DOHH2 (cell line): ENCODE measurements around the gene DNAJC5G.

Experiments
- EZH2phosphoT487 ChIP-seq: fragments of 200-600 bp; sonication (generic); IDR thresholded peaks from 2 replicates; pipeline ENCODE4 v1.6.1; 2017; ENCODE audit warnings: borderline replicate concordance, mild to moderate bottlenecking, antibody characterized with exemption, low read length, moderate library complexity, mixed read lengths
- TF ChIP-seq, protein P1 (sequence below): fragments of 200-600 bp; sonication (generic); IDR thresholded peaks from one replicate; pipeline ENCODE4 v1.5.1; 2014; ENCODE audit warnings: antibody characterized with exemption, mild to moderate bottlenecking, low read depth, low read length; ENCODE audit not compliant: poor library complexity, severe bottlenecking

- TF ChIP-seq, protein P1, sequence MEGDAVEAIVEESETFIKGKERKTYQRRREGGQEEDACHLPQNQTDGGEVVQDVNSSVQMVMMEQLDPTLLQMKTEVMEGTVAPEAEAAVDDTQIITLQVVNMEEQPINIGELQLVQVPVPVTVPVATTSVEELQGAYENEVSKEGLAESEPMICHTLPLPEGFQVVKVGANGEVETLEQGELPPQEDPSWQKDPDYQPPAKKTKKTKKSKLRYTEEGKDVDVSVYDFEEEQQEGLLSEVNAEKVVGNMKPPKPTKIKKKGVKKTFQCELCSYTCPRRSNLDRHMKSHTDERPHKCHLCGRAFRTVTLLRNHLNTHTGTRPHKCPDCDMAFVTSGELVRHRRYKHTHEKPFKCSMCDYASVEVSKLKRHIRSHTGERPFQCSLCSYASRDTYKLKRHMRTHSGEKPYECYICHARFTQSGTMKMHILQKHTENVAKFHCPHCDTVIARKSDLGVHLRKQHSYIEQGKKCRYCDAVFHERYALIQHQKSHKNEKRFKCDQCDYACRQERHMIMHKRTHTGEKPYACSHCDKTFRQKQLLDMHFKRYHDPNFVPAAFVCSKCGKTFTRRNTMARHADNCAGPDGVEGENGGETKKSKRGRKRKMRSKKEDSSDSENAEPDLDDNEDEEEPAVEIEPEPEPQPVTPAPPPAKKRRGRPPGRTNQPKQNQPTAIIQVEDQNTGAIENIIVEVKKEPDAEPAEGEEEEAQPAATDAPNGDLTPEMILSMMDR, result no peak
- TF ChIP-seq EZH2phosphoT487, result no peak
Observed at GRCh38 chr2:27236136-27236535, 39.1 kb upstream of the DNAJC5G start.
